ENCODE data around the gene SLC35G3.
A peak's percentile ranks its signal among the peaks of the same experiment; 100 is the strongest.
"Not testable (repeated sequence)": the region's sequence is repeated elsewhere in the genome, so short reads cannot be mapped to it uniquely, and the experiment has no call there.

SLC35G3 gene

GRCh38 chr17:35175638-35176415 is 18.4 kb downstream of the SLC35G3 start:
- TF ChIP-seq CTCF (IDR thresholded peaks at IDR 0.05; ENCODE audit: low read depth, low read length), result no peak
- DNase-seq (ENCODE audit: low read depth in 2 of 2), result no peak
- H3K4me3 ChIP-seq (replicated peaks in 1 of 2; ENCODE audit: low read depth in 2 of 2, low read length in 2 of 2), result no peak overlapping the region

GRCh38 chr17:35174835-35175334 is 19.3 kb downstream of the SLC35G3 start:
- no peak overlapping the region for H3K4me3 ChIP-seq (replicated peaks in 1 of 2; ENCODE audit: low read depth in 2 of 2, low read length in 2 of 2)
- TF ChIP-seq CTCF (IDR thresholded peaks at IDR 0.05; ENCODE audit: low read depth, low read length), result no peak
- no peak for DNase-seq (ENCODE audit: low read depth in 2 of 2)

GRCh38 chr17:35172321-35172720 is 21.9 kb downstream of the SLC35G3 start:
- DNase-seq (ENCODE audit: low read depth in 2 of 2); H3K4me3 ChIP-seq (replicated peaks in 1 of 2; ENCODE audit: low read depth in 2 of 2, low read length in 2 of 2): not testable (repeated sequence)

GRCh38 chr17:35171834-35172233 is 22.4 kb downstream of the SLC35G3 start:
- peak; percentile 9 to 43 for DNase-seq (ENCODE audit: low read depth in 2 of 2)
- H3K4me3 ChIP-seq (replicated peaks in 1 of 2; ENCODE audit: low read depth in 2 of 2, low read length in 2 of 2), result no peak overlapping the region
- no peak for TF ChIP-seq CTCF (IDR thresholded peaks at IDR 0.05; ENCODE audit: low read depth, low read length)

GRCh38 chr17:35170968-35171771 is 23.0 kb downstream of the SLC35G3 start:
- peak; percentile 14 for TF ChIP-seq CTCF (IDR thresholded peaks at IDR 0.05; ENCODE audit: low read depth, low read length)
- no peak overlapping the region for H3K4me3 ChIP-seq (replicated peaks in 1 of 2; ENCODE audit: low read depth in 2 of 2, low read length in 2 of 2)
- DNase-seq (ENCODE audit: low read depth in 2 of 2), result peak; percentile 43 to 56

GRCh38 chr17:35169835-35170363 is 24.3 kb downstream of the SLC35G3 start:
- TF ChIP-seq CTCF (IDR thresholded peaks at IDR 0.05; ENCODE audit: low read depth, low read length), result no peak
- no peak overlapping the region for H3K4me3 ChIP-seq (replicated peaks in 1 of 2; ENCODE audit: low read depth in 2 of 2, low read length in 2 of 2)
- no peak for DNase-seq (ENCODE audit: low read depth in 2 of 2)

- no peak overlapping the region for H3K4me3 ChIP-seq (replicated peaks in 1 of 2; ENCODE audit: low read depth in 2 of 2, low read length in 2 of 2)
- DNase-seq (ENCODE audit: low read depth in 2 of 2), result peak in 1 of 2 donors; percentile 59
- no peak for TF ChIP-seq CTCF (IDR thresholded peaks at IDR 0.05; ENCODE audit: low read depth, low read length)
Measured at GRCh38 chr17:35167666-35168065, 26.5 kb downstream of the SLC35G3 start.

Data from cardiac fibroblast (primary cell).